Measurements from ENCODE around the gene EXOC6B. TPM values are rescaled to one million over a fixed set of nuclear protein-coding genes. Genes with fewer than 3 reads are reported as not detected.
"Not testable (repeated sequence)": the region's sequence is repeated elsewhere in the genome, so short reads cannot be mapped to it uniquely, and the experiment has no call there.

Gene EXOC6B
- total and polyA plus RNA-seq, 2 donors from 2014 or later: 5.9 to 31.3 TPM

- FAIRE-seq (no peak), DNase-seq (no peak)
- H3K36me3 ChIP-seq (ENCODE audit: control insufficient read depth in 2 of 3, insufficient read depth in 3 of 3, low read length in 3 of 3): no peaks in the 10 kb centered on the region
- H3K9me3 ChIP-seq (ENCODE audit: control insufficient read depth in 2 of 3, insufficient read depth in 1 of 3, low read length in 3 of 3): no peaks in the 10 kb centered on the region
- H3K9ac ChIP-seq (ENCODE audit: low read length in 3 of 3): no peak overlapping the region
- H3K4me3 ChIP-seq (ENCODE audit: low read length in 3 of 3): no peak overlapping the region
- H3K4me1 ChIP-seq (ENCODE audit: control insufficient read depth in 2 of 3, insufficient read depth in 2 of 3, low read depth in 1 of 3, low read length in 3 of 3): no peaks in the 10 kb centered on the region
- no peak overlapping the region for H3K27ac ChIP-seq (ENCODE audit: low read depth in 2 of 2, low read length in 2 of 2)
- intact Hi-C loops (cut with DNase I): no loop called here
- TF ChIP-seq CTCF (IDR thresholded peaks at IDR 0.05; ENCODE audit: borderline replicate concordance, extremely low read depth, insufficient read depth): no peak
- H3K27me3 ChIP-seq (ENCODE audit: control insufficient read depth, insufficient read depth, low read length): no peaks in the 10 kb centered on the region
Observed at GRCh38 chr2:72543497-72544216, 282.2 kb downstream of the EXOC6B start.

GRCh38 chr2:72539071-72539552 lies 286.7 kb downstream of the EXOC6B start:
- intact Hi-C loops (cut with DNase I): no loop called here
- DNase-seq (no peak), FAIRE-seq (no peak)
- TF ChIP-seq CTCF (IDR thresholded peaks at IDR 0.05; ENCODE audit: borderline replicate concordance, extremely low read depth, insufficient read depth): no peak
- Histone ChIP-seq H3K36me3 (ENCODE audit: control insufficient read depth in 2 of 3, insufficient read depth in 3 of 3, low read length in 3 of 3) (no peaks in the 10 kb centered on the region), H3K4me3 (ENCODE audit: low read length in 3 of 3) (no peak overlapping the region), H3K9ac (ENCODE audit: low read length in 3 of 3) (no peak overlapping the region), H3K27ac (ENCODE audit: low read depth in 2 of 2, low read length in 2 of 2) (no peak overlapping the region), H3K4me1 (ENCODE audit: control insufficient read depth in 2 of 3, insufficient read depth in 2 of 3, low read depth in 1 of 3, low read length in 3 of 3) (no peaks in the 10 kb centered on the region), H3K9me3 (ENCODE audit: control insufficient read depth in 2 of 3, insufficient read depth in 1 of 3, low read length in 3 of 3) (no peaks in the 10 kb centered on the region), H3K27me3 (ENCODE audit: control insufficient read depth, insufficient read depth, low read length) (no peaks in the 10 kb centered on the region)

- Histone ChIP-seq H3K4me1 (ENCODE audit: control insufficient read depth in 2 of 3, insufficient read depth in 2 of 3, low read depth in 1 of 3, low read length in 3 of 3) (no peaks in the 10 kb centered on the region), H3K4me3 (ENCODE audit: low read length in 3 of 3) (no peak overlapping the region), H3K9ac (ENCODE audit: low read length in 3 of 3) (no peak overlapping the region), H3K36me3 (ENCODE audit: control insufficient read depth in 2 of 3, insufficient read depth in 3 of 3, low read length in 3 of 3) (no peaks in the 10 kb centered on the region), H3K27ac (ENCODE audit: low read depth in 2 of 2, low read length in 2 of 2) (no peak overlapping the region), H3K27me3 (ENCODE audit: control insufficient read depth, insufficient read depth, low read length) (no peaks in the 10 kb centered on the region), H3K9me3 (ENCODE audit: control insufficient read depth in 2 of 3, insufficient read depth in 1 of 3, low read length in 3 of 3) (no peaks in the 10 kb centered on the region)
- no peak for TF ChIP-seq CTCF (IDR thresholded peaks at IDR 0.05; ENCODE audit: borderline replicate concordance, extremely low read depth, insufficient read depth)
- FAIRE-seq (no peak), DNase-seq (no peak)
- intact Hi-C loops (cut with DNase I): no loop called here
Observed at GRCh38 chr2:72538486-72538885, 287.3 kb downstream of the EXOC6B start.

GRCh38 chr2:72535586-72535985 lies 290.2 kb downstream of the EXOC6B start:
- intact Hi-C loops (cut with DNase I); DNase-seq; H3K36me3 ChIP-seq (ENCODE audit: control insufficient read depth in 2 of 3, insufficient read depth in 3 of 3, low read length in 3 of 3); H3K9me3 ChIP-seq (ENCODE audit: control insufficient read depth in 2 of 3, insufficient read depth in 1 of 3, low read length in 3 of 3); H3K27ac ChIP-seq (ENCODE audit: low read depth in 2 of 2, low read length in 2 of 2); FAIRE-seq; H3K4me1 ChIP-seq (ENCODE audit: control insufficient read depth in 2 of 3, insufficient read depth in 2 of 3, low read depth in 1 of 3, low read length in 3 of 3); H3K27me3 ChIP-seq (ENCODE audit: control insufficient read depth, insufficient read depth, low read length); H3K9ac ChIP-seq (ENCODE audit: low read length in 3 of 3); H3K4me3 ChIP-seq (ENCODE audit: low read length in 3 of 3): not testable (repeated sequence)
